Stimulated activated CD4-positive, alpha-beta T cell treated with anti-CD3 and anti-CD28 coated beads, Interleukin-12 subunit alpha, Interleukin-12 subunit beta, amount 100 ng/mL, for 4 hours (primary cell): ENCODE measurements around the gene CCDC40.
A peak's percentile ranks its signal among the peaks of the same experiment; 100 is the strongest.

Experiments
- DNase-seq: peaks from one replicate; pipeline ENCODE4 v3.0.0-alpha.2; 2020

CCDC40 gene

DNA sequence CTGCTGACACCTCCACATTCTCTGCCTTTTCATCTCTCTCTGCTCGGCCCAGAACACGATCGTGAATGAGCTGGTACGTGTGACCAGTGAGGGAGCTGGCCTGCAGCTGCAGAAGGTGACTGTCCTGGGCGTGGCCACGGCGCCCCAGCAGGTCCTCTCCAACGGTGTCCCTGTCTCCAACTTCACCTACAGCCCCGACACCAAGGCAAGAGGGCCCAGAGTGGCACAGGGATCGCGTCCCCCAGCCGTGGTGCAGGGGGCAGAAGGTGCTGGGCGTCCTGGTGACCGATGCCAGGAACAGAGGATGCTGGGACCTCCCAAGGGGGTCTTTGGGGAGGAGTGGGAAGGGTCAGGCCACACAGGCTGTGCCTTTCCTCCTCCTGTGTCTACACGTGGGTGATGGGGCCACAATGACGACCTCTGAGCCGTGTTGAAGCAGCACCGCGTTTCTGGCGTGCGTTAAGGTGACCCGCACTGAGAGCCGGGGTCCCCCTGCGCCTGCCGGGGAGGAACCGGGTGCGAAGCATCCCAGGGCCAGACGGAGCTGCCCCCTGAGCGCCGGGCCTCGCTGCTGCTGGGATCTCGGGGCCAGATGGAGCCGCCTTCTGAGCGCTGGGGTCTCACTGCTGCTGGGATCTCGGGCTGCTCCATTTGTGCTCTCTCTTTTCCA lies 82.3 kb downstream of the CCDC40 start:
- no peak for DNase-seq

GRCh38 chr17:80119271-80119791 lies 82.9 kb downstream of the CCDC40 start:
- DNase-seq: no peak

- no peak for DNase-seq
Observed at GRCh38 chr17:80119839-80120238, 83.4 kb downstream of the CCDC40 start.

GRCh38 chr17:80122026-80122575 lies 85.7 kb downstream of the CCDC40 start:
- no peak for DNase-seq

DNA sequence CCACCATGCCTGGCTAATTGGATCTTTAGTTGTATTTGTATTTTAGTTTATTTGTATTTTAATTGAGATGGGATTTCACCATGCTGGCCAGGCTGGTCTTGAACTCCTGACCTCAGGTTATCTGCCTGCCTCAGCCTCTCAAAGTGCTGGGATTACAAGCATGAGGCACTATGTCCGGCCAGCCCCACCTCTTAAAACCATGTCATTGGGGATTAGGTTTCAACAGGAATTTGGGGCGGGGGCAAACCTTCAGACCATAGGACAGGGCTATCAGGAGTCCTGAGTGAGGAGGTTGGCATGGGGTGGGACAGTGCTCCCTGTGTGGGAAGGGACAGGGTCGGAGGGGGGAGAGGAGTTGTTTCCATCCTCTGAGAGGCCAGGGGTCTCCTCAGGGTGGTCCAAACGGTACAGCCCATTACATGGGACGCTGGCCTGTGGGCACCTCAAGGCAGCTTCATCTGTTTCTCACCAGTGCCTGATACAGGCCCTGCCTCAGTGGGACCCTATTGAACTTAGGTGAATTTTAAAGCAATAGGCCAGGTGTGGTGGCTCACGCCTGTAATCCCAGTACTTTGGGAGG lies 86.6 kb downstream of the CCDC40 start:
- DNase-seq: no peak

- DNase-seq: no peak
Observed at GRCh38 chr17:80123791-80124190, 87.3 kb downstream of the CCDC40 start.

DNA sequence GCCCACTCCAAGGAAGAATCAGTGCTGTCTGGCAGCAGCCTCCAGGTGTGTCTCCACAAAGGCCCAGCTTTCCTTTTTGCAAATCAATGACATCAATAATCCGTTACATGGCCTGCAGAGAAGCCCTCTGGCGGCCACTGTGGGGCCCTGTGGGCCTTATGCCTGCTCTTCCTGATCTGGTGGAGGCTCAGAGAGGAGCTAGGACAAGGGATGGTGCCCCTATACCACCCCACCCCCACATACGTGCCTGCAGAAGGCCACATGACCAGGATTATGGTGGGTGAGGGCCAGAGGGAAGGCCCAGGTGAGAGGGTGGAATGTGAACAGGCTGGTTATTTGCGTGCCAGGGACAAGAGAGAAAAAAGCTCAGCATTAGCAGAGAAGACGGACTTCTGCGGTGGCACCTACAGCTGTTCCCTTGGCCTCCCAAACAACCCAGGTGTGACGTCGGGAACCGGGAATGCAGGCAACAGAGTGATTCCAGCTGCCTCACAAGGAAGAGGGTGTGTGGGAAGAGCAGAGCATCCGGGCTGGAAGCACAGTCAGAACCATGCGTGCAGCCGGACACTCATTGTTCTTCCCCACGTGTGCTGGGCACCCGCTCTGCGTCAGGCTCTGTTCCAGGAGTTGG lies 88.0 kb downstream of the CCDC40 start:
- no peak for DNase-seq

- DNase-seq: no peak
Observed at GRCh38 chr17:80125656-80126448, 89.4 kb downstream of the CCDC40 start.

GRCh38 chr17:80126449-80126715 lies 89.9 kb downstream of the CCDC40 start:
- DNase-seq: no peak

GRCh38 chr17:80129006-80129565 lies 92.6 kb downstream of the CCDC40 start:
- DNase-seq: no peak

- DNase-seq: no peak
Observed at GRCh38 chr17:80130992-80131391, 94.5 kb downstream of the CCDC40 start.

- DNase-seq: no peak
Observed at GRCh38 chr17:80132906-80133625, 96.6 kb downstream of the CCDC40 start.

DNA sequence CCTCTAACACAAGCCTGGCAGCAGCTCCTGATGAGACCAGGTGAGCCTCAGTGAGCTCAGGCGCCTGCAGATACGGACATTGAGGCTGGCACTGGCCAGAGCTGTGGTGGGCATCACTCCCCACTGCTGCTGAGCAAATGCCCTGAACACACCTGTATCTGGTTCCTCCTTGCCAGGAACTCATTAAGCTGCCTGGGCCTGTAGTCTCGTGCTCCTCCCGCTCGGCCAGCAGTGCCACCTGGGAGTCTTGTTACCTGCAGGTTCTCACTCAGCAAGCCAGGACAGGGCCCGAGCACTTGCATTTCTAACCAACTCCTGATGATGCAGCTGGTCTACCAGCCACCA lies 97.2 kb downstream of the CCDC40 start:
- no peak for DNase-seq

- DNase-seq: no peak
Observed at GRCh38 chr17:80137131-80137530, 100.7 kb downstream of the CCDC40 start.

GRCh38 chr17:80138856-80139426 lies 102.5 kb downstream of the CCDC40 start:
- no peak for DNase-seq

DNA sequence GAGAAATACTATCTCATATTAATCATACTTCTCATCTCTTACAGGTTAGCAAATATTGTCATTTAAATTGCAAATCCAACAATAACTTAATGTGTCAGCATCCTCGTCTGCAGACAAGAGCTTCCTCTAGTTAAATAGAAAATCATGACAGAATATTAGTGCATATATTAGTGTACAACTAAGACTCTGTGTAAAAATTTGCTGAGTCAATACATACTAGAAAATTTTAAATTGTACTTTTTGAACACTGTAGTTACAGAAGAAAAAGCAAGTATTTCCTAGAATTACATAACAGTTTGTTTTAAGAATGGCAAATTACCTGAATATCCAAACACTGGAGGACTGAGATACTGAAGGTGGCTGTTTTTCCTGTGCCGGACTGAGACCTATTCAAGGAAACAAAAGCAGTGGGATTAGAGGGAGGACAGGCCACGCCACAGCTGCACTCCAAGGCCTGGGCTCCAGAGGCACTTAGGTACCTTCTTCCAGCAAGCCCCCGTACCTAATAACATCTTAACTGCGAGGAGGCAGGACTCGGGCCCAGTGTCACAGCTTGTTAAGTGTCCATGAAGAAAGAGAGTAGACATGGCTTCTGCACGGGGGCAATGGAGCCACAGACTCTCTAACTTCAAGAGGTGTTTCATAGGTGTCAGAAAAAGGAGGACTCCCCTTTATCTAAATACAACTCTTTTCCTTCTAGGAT lies 105.2 kb downstream of the CCDC40 start:
- DNase-seq: no peak

DNA sequence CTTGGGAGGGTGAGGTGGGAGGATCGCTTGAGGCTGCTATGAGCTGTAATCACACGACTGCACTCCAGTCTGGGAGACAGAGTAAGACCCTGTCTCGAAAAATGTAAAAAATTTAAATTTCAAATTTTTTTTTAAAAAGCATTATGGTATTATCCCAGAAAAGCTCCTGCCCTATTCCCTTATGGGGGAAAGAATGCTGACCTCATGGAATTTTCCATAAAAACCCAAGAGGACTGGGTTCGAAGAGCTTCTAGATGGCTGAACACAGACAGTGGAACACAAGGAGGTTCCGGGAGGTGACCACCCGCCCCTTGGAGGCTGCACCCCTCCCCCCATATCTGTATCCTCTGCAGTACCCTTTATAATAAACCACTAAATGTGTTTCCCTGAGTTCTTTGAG lies 106.5 kb downstream of the CCDC40 start:
- no peak for DNase-seq

- no peak for DNase-seq
Observed at GRCh38 chr17:80145076-80146075, 108.9 kb downstream of the CCDC40 start.

DNA sequence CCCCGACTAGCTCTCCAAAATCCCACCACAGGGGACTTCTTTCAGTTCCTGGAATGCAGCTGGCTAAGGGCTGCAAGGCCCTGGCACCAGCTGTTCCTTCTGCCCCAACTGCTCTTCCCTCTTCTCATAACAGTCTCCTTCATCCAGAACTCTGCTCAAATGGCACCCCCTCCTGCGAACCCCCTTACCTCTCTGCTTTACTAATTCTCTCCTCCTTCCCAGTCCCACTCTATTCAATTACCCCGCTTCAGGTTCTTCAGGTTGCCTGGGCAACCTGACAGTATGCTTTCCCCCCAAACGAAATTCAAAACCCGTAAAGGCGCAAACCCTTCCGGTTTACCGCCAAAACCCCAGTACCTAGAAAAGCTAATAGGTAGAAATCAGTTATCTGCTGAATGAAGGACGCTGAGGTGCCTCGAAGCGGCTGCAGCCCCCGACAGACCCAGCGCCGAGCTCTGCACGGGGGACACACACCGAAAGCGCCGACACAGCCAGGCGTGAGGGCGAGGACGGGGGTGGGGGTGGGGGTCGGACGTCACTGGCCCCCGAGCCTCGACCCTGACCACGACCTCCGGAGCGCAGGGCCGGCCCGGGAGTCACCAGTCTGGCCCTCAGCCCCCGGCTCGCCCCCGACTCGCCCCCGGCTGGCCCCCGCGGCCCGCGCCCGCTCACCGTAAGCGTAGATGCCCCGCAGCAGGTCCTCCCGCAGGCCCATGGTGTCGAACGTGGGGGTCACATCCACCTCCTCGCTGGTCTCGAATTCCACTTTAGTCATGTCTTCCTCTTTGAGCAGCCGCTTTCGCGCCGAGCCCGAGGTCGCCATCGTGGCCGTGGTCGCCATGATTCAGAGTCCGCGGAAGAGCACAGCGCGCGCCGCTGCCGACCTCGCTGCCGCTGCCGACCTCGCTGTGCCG lies 109.9 kb downstream of the CCDC40 start:
- peak; percentile 10 for DNase-seq
